GM20431 (cell line): Measurements from ENCODE around the gene TNXB.
"Not testable (repeated sequence)": the region's sequence is repeated elsewhere in the genome, so short reads cannot be mapped to it uniquely, and the experiment has no call there.

Source experiments
- in situ Hi-C: fragments of 300-500 bp; cut with MseI, MboI; formaldehyde crosslinking; loops from one replicate; pipeline ENCODE4 v1.15.0; 2020; ENCODE audit warnings: low sequenced_read_pairs; ENCODE audit not compliant: unreplicated experiment

TNXB gene

GRCh38 chr6:32146287-32146686 is 37.1 kb upstream of the TNXB start:
- in situ Hi-C loops: no loop called here

DNA sequence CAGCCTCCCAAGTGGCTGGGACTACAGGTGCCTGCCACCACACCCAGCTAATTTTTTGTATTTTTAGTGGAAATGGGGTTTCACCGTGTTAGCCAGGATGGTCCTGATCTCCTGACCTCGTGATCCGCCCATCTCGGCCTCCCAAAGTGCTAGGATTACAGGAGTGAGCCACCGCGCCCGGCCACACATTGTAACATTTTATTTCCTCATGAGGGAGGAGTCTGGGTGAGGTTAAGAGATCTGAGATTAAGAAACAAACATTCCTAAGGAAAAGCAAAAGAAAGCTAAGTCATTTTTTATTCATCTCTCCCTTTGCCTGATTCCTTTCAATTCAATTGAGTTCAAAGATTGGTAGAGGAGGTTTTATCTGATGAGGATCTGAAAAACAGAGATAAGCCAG is 35.1 kb upstream of the TNXB start:
- in situ Hi-C loops: not testable (repeated sequence)

DNA sequence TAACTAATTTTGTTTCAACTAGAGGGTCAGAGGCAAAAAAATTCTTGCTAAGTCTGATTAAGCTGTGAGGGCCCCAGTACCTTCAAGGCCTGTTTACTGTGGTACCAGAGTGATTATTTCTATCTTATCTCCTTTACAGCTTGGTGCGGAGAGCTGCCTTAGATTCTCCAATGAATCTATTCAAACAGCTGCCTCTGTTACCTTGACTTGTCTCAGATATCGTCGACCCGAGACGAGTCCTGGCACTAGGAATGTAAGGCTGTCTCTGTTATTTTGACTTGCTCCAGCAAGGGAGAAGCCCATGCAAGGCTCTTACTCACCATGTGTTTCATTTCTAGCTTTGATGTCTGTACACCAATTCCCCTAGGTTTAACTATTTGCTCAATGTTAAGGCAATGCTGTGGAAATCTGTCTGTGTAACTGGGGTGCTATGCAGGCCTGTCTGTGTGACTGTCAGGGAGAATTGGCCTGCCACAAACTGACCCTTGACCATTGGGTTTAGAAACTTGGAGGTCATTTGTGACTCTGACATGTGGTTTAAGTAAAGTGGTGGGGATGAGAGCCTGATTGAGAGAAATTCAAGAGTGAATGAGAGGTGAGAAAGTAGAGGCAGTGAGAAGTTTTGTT is 31.4 kb upstream of the TNXB start:
- in situ Hi-C loops: no loop called here

GRCh38 chr6:32139590-32139989 is 30.5 kb upstream of the TNXB start:
- in situ Hi-C loops: no loop called here

DNA sequence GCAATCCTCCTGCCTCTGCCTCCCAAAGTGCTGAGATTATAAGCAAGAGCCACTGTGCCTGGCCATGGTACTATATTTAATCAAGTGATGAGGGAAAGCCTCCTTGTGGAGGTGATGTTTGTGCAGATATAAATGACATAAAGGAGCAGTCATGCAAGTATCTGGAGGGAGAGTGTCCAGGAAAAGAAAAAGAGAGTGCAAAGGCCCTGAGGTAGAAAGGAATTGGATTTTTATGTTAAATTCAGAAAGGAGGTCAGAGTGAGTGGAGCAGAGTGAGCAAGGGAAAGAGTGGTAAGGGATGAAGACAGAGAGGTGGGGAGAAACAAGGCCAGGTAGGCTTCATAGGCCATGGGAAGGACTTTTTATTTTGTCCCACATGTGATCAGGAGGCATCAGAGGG is 28.3 kb upstream of the TNXB start:
- in situ Hi-C loops: no loop called here

DNA sequence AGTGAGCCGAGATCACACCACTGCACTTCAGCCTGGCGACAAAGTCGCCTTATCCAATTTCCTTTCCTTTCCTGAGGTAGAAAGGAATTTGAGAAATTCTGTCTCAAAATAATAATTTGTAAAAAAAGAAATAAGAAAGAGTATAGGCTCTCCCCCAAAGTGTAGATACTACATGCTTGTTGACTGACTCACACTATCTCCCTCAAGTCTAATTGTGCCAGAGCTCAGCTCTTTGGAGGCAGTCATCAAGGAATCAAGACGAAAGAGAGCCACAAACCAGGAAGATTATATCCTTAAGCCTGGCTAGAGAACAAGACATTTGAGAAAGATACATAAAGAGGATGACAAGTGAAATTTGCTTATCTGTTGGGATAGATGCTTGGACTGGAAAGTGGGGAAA is 24.6 kb upstream of the TNXB start:
- in situ Hi-C loops: no loop called here

- in situ Hi-C loops: no loop called here
Observed at GRCh38 chr6:32132110-32132509, 23.0 kb upstream of the TNXB start.

DNA sequence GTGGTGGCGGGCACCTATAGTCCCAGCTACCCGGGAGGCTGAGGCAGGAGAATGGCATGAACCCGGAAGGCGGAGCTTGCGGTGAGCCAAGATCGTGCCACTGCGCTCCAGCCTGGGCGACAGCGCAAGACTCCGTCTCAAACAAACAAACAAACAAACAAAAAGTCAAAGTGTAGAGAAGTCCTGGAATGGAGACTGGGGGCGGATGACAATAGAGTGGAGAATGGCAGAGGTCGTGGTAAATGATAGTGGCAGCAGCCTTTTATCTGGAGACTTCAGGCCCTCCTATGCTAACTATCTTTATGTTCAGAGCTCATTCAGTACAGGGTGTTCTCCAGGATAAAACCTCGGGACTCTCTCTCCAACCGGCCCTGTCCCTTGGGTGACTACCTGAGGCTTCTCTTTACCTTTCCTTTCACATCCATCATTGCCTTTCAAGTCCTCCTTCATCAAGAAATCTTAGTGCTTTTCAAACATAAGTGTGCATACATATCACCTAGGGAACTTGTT is 22.4 kb upstream of the TNXB start:
- in situ Hi-C loops: no loop called here

- in situ Hi-C loops: no loop called here
Observed at GRCh38 chr6:32129297-32130088, 20.4 kb upstream of the TNXB start.

- in situ Hi-C loops: no loop called here
Observed at GRCh38 chr6:32128751-32129296, 19.7 kb upstream of the TNXB start.

- in situ Hi-C loops: no loop called here
Observed at GRCh38 chr6:32127717-32128592, 18.8 kb upstream of the TNXB start, which contains the start of gene ATF6B. Gene ATF6B (minus strand): TSS chr6:32128246. CDS start chr6:32128207, 39 bp downstream.

DNA sequence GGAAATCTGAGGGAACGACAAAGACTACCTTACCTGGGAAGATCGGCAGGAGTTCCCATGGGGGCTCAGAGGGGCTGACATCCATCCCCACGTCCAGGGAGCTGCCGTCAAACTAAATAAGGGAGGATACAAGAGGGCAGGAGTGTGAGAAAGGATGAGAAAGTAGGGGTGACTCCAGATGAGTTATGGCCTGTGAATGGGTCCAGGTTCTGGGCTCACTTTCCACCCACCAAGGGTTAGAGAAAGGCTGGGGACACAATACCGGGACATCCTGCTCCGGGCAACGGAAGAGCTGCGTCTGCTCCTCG is 18.2 kb upstream of the TNXB start:
- in situ Hi-C loops: no loop called here

GRCh38 chr6:32126880-32127279 is 17.7 kb upstream of the TNXB start:
- in situ Hi-C loops: no loop called here

GRCh38 chr6:32123681-32124080 is 14.5 kb upstream of the TNXB start:
- in situ Hi-C loops: no loop called here

GRCh38 chr6:32120573-32121059 is 11.5 kb upstream of the TNXB start:
- in situ Hi-C loops: no loop called here

DNA sequence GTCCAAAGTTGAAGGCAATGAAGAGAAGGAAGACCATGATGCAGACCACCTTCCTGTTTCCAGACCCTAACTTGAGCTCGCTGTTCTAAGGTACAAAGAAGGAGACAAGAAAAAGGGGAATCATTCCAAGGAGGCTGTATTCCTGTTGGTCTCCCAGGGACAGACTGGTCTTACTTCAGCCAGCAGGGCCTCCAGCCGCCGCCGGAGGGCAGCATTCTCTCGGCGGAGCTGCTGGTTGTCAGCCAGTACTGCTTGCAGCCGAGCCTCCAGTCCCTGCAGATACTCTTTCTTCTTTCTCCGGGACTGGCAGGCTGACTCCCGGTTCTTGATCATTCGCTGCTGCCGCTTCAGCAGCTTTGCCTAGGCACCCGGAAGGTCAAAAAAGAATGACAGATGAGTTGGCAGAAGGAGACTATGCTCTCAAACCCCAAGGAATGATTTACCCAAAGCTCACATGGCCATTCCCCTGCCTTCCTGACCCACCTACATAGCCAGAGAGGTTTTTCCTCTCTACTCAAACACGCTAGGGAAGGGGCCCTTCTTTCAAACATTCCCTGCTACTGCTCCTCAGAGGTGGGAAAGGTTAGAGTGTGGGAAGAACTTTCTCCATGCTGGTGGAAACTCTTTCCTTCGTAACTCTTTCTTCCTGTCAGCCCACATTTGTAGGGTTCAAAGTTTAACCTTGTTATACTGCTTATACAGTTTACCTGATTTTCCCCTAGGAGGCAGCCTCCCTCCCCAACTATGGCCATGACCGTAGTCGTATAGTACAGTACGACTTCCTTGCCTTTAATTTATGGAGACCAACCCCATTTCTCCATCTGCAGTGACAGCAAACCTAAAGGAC is 9.9 kb upstream of the TNXB start:
- in situ Hi-C loops: no loop called here

DNA sequence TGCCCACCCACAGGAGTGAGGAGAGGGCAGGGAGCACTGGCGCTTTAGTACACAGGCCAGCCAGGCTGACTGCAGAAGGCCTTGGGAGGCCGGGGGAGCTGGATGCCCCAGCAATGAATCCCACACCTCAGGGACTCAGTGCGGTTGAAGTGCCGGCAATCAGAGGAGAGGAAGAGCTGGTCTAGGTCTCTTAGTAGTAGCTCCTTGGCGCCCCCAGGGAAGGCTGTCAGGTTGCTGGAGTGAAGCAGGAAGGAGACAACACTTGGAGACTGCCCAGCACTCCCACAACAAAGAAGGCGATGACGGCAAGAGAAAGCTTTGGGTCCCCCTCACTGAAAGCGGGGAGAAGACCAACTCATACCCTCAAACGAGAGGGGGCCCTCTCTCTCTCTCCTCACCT is 8.3 kb upstream of the TNXB start:
- in situ Hi-C loops: no loop called here

DNA sequence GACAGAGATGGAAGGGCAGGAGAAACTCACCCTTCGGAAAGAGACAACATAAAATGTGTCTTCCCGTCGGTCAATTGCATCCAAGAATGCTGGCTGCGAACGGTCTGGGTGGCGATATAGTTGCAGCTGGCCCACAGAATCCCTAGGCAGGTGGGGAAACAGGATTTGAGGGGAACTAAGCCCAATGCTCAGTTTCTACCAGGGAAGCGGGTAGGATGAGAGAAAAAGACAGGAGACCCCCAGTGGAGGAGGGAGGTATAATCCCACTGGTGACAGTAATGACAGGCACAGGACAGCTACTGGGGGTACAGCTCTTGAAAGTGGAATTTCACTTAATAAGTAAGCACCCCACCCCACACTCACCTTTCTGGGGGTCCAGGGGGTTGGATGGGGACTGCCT is 7.5 kb upstream of the TNXB start:
- in situ Hi-C loops: no loop called here

- in situ Hi-C loops: no loop called here
Observed at GRCh38 chr6:32115623-32116022, 6.5 kb upstream of the TNXB start.
